NCI-H226 (cell line): ENCODE results near the gene RAC3.

Source experiments
- DNase-seq: peaks from one replicate; pipeline ENCODE4 v3.0.0-alpha.2; 2015

The RAC3 gene

GRCh38 chr17:82013772-82014321, 17.6 kb upstream of the RAC3 start:
- DNase-seq, result no peak

GRCh38 chr17:82014432-82014831, 17.0 kb upstream of the RAC3 start:
- DNase-seq, result no peak

- DNase-seq, result no peak
These were observed 16.5 kb upstream of the RAC3 start for GRCh38 chr17:82014971-82015310.

GRCh38 chr17:82015311-82015971, 16.0 kb upstream of the RAC3 start:
- no peak for DNase-seq

GRCh38 chr17:82016061-82016874, 15.2 kb upstream of the RAC3 start:
- no peak for DNase-seq

GRCh38 chr17:82016875-82017459, 14.5 kb upstream of the RAC3 start:
- DNase-seq, result no peak

GRCh38 chr17:82017612-82018151, 13.8 kb upstream of the RAC3 start:
- DNase-seq, result no peak

GRCh38 chr17:82018152-82018988, 13.1 kb upstream of the RAC3 start:
- DNase-seq, result no peak

- DNase-seq, result no peak
These were observed 12.3 kb upstream of the RAC3 start for GRCh38 chr17:82018989-82019689.

GRCh38 chr17:82019690-82020571, 11.5 kb upstream of the RAC3 start:
- peak; percentile 38 for DNase-seq

GRCh38 chr17:82020572-82021106, 10.8 kb upstream of the RAC3 start:
- DNase-seq, result no peak

GRCh38 chr17:82021107-82021899, 10.2 kb upstream of the RAC3 start:
- peak; percentile 42 for DNase-seq

- DNase-seq, result no peak
These were observed 9.6 kb upstream of the RAC3 start for GRCh38 chr17:82021900-82022309.

- DNase-seq, result no peak
These were observed 9.0 kb upstream of the RAC3 start, which contains the start of gene CENPX for GRCh38 chr17:82022310-82022980. CENPX (minus strand) TSS chr17:82022878; CDS start chr17:82022861, 17 bp downstream.

GRCh38 chr17:82022981-82023446, 8.5 kb upstream of the RAC3 start, which contains the start of gene LRRC45:
LRRC45 (plus strand) TSS chr17:82023305; CDS start chr17:82023644, 339 bp downstream.
- peak; percentile 99 for DNase-seq

GRCh38 chr17:82023447-82024241, 7.8 kb upstream of the RAC3 start:
- no peak for DNase-seq

- no peak for DNase-seq
These were observed 6.6 kb upstream of the RAC3 start for GRCh38 chr17:82024859-82025258.
